GM23338 (cell line): ENCODE data around the gene MAMLD1. TPM values are rescaled to one million over a fixed set of nuclear protein-coding genes. Genes with fewer than 3 reads are reported as not detected.

Experiments used
- ATAC-seq: fragments of 200-7000 bp; cut with Tn5 transposase; 3 replicates; pipeline ENCODE4 v1.9.1; 2020
- DNase-seq: peaks from one replicate; pipeline ENCODE4 v3.0.0-alpha.2; 2015; ENCODE audit warnings: low spot score
- H2AFZ ChIP-seq: fragments of 200-600 bp; sonication (generic); 2 replicates; pipeline ENCODE4 v1.8.0; 2016; ENCODE audit warnings: antibody characterized with exemption, mild to moderate bottlenecking, moderate library complexity
- H3F3A ChIP-seq: fragments of 200-600 bp; sonication (generic); replicated peaks from 2 replicates; pipeline ENCODE4 v1.8.0; 2017; ENCODE audit warnings: antibody characterized with exemption, mixed run types, low read depth
- H3K27ac ChIP-seq: fragments of 200-600 bp; sonication (generic); 2 replicates; pipeline ENCODE4 v1.6.1; 2016; ENCODE audit warnings: low read depth
- H3K27me3 ChIP-seq: fragments of 200-600 bp; sonication (generic); 2 replicates; pipeline ENCODE4 v1.8.0; 2016; ENCODE audit warnings: mild to moderate bottlenecking, mixed run types, moderate library complexity; ENCODE audit not compliant: insufficient read depth
- H3K36me3 ChIP-seq: fragments of 200-600 bp; sonication (generic); 2 replicates; pipeline ENCODE4 v1.8.0; 2016; ENCODE audit warnings: mild to moderate bottlenecking; ENCODE audit not compliant: insufficient read depth
- H3K4me1 ChIP-seq: fragments of 200-600 bp; sonication (generic); 2 replicates; pipeline ENCODE4 v1.8.0; 2016; ENCODE audit warnings: mild to moderate bottlenecking, moderate library complexity; ENCODE audit not compliant: insufficient read depth
- H3K4me2 ChIP-seq: fragments of 200-600 bp; sonication (generic); 2 replicates; pipeline ENCODE4 v1.7.1; 2017; ENCODE audit warnings: mixed run types
- H3K4me3 ChIP-seq: fragments of 200-600 bp; sonication (generic); 2 replicates; pipeline ENCODE4 v1.6.1; 2016; ENCODE audit warnings: mixed run types
- H3K79me2 ChIP-seq: fragments of 200-600 bp; sonication (generic); replicated peaks from 2 replicates; pipeline ENCODE4 v1.8.0; 2017; ENCODE audit warnings: mild to moderate bottlenecking; ENCODE audit not compliant: insufficient read depth
- H3K9me2 ChIP-seq: fragments of 200-600 bp; sonication (generic); 2 replicates; pipeline ENCODE4 v1.8.0; 2017; ENCODE audit not compliant: insufficient read depth
- H4K20me1 ChIP-seq: fragments of 200-600 bp; sonication (generic); replicated peaks from 2 replicates; pipeline ENCODE4 v1.8.0; 2017; ENCODE audit warnings: mild to moderate bottlenecking; ENCODE audit not compliant: insufficient read depth
- H3K27ac Mint-ChIP-seq: 2 replicates; pipeline ENCODE4 v1.8.0; 2020; ENCODE audit warnings: inconsistent platforms, mild to moderate bottlenecking, moderate library complexity, mixed read lengths
- H3K27me3 Mint-ChIP-seq: 3 replicates; pipeline ENCODE4 v1.8.0; 2022; ENCODE audit warnings: low read depth, mild to moderate bottlenecking, moderate library complexity, mixed read lengths, inconsistent platforms; ENCODE audit not compliant: insufficient read depth, poor library complexity
- H3K36me3 Mint-ChIP-seq: 3 replicates; pipeline ENCODE4 v1.8.0; 2021; ENCODE audit warnings: low read depth, mild to moderate bottlenecking, inconsistent platforms, moderate library complexity, mixed read lengths
- H3K4me1 Mint-ChIP-seq: 3 replicates; pipeline ENCODE4 v1.8.0; 2020; ENCODE audit warnings: mild to moderate bottlenecking, inconsistent platforms, mixed read lengths
- H3K4me3 Mint-ChIP-seq: 3 replicates; pipeline ENCODE4 v1.8.0; 2021; ENCODE audit warnings: moderate library complexity, mild to moderate bottlenecking, inconsistent platforms, mixed read lengths
- H3K9me3 Mint-ChIP-seq: 3 replicates; pipeline ENCODE4 v1.8.0; 2020; ENCODE audit warnings: moderate library complexity, mild to moderate bottlenecking, inconsistent platforms, mixed read lengths
- CREB1 ChIP-seq: fragments of 250-450 bp; sonication (Bioruptor Pico); IDR thresholded peaks from 2 replicates; pipeline ENCODE4 v1.5.0; 2020; ENCODE audit warnings: low read depth, mild to moderate bottlenecking, moderate library complexity
- EZH2 ChIP-seq: fragments of 200-600 bp; sonication (generic); IDR thresholded peaks from one replicate; pipeline ENCODE4 v1.8.0; 2017; ENCODE audit warnings: antibody characterized with exemption, mild to moderate bottlenecking, low read depth; ENCODE audit not compliant: unreplicated experiment
- EZH2phosphoT487 ChIP-seq: fragments of 200-600 bp; sonication (generic); IDR thresholded peaks from one replicate; pipeline ENCODE4 v1.8.1; 2018; ENCODE audit warnings: antibody characterized with exemption; ENCODE audit not compliant: unreplicated experiment
- NANOG ChIP-seq: IDR thresholded peaks from 2 replicates; pipeline ENCODE4 v1.6.1; 2016; ENCODE audit warnings: antibody characterized with exemption, borderline replicate concordance
- POLR2AphosphoS5 ChIP-seq: IDR thresholded peaks from 2 replicates; pipeline ENCODE4 v1.6.1; 2016; ENCODE audit warnings: antibody characterized with exemption, low read depth
- STAT1 ChIP-seq: IDR thresholded peaks from one replicate; pipeline ENCODE4 v1.6.1; 2016; ENCODE audit warnings: antibody characterized with exemption; ENCODE audit not compliant: unreplicated experiment
- ZNF114 ChIP-seq: fragments of 250-450 bp; sonication (Bioruptor Pico); IDR thresholded peaks from 2 replicates; pipeline ENCODE4 v1.5.0; 2020; ENCODE audit warnings: mild to moderate bottlenecking, moderate library complexity
- ZNF331 ChIP-seq: fragments of 250-450 bp; sonication (Bioruptor Pico); IDR thresholded peaks from 2 replicates; pipeline ENCODE4 v1.5.0; 2020; ENCODE audit warnings: low read depth, mild to moderate bottlenecking, moderate library complexity
- polyA plus RNA-seq: library from polyadenylated mRNA; unstranded; fragments of >200 nt; fragmentation: Nextera tagmentation; extraction: Ambion mirVana; gene quantifications from 2 replicates; pipeline ENCODE4 v1.2.1, GENCODE V29; 2016
- total RNA-seq: library from RNA; depleted of rRNA; stranded (reverse); fragments of >200 nt; shearing (Covaris generic); gene quantifications from 2 replicates; pipeline ENCODE4 v1.2.3, GENCODE V29; 2014
- TF ChIP-seq, protein P1 (sequence below): IDR thresholded peaks from 2 replicates; pipeline ENCODE4 v1.6.1; 2016; ENCODE audit warnings: antibody characterized with exemption
- TF ChIP-seq, protein P2 (sequence below): fragments of 250-450 bp; sonication (Bioruptor Pico); IDR thresholded peaks from 2 replicates; pipeline ENCODE4 v1.5.0; 2020; ENCODE audit warnings: mild to moderate bottlenecking, moderate library complexity
- TF ChIP-seq, protein P3 (sequence below), 2 experiments: fragments of 200-600 bp in 1 of 2; sonication (generic) in 1 of 2; conservative IDR thresholded peaks; 2 replicates each; pipeline versions ENCODE4 v1.5.1 to v1.6.1; 2016 to 2017; ENCODE audit warnings: antibody characterized with exemption in 2 of 2, low read depth in 2 of 2, mild to moderate bottlenecking in 2 of 2, moderate library complexity in 1 of 2

MAMLD1 gene
- total and polyA plus RNA-seq, 2 experiments from 2014 or later = 0.13 to 0.21 TPM

- peak overlapping the region; percentile 90; the same call in 1 of the 2 replicates for H2AFZ ChIP-seq
- no peaks in the 10 kb centered on the region for H3K79me2 ChIP-seq
- no peak overlapping the region for H3K27ac ChIP-seq
- no peaks in the 10 kb centered on the region for H3F3A ChIP-seq
- no peaks in the 10 kb centered on the region for H3K36me3 ChIP-seq
- Mint-ChIP-seq H3K4me1 (peaks cover 12% of the 10 kb centered on the region; the same call in 2 of the 3 replicates), H3K4me3 (peak overlapping the region; percentile 63), H3K27me3 (peaks cover 21% of the 10 kb centered on the region), H3K36me3 (no peaks in the 10 kb centered on the region), H3K27ac (no peak overlapping the region), H3K9me3 (no peaks in the 10 kb centered on the region)
- no peaks in the 10 kb centered on the region for H3K9me2 ChIP-seq
- peaks cover 25% of the 10 kb centered on the region for H3K27me3 ChIP-seq
- TF ChIP-seq NANOG = no peak
- TF ChIP-seq ZNF114 (CRISPR knock-in tag) = no peak
- TF ChIP-seq STAT1 = no peak
- peak; percentile 19; the same call in 1 of the 2 replicates for TF ChIP-seq POLR2AphosphoS5
- no peaks in the 10 kb centered on the region for H4K20me1 ChIP-seq
- peak overlapping the region; percentile 41 for H3K4me3 ChIP-seq
- peak; percentile 90 for ATAC-seq
- H3K4me2 ChIP-seq = peak overlapping the region; percentile 70
- DNase-seq = peak; percentile 64
- H3K4me1 ChIP-seq = no peaks in the 10 kb centered on the region
Observed at GRCh38 chrX:150547375-150548115, 184.4 kb downstream of the MAMLD1 start.

- H3K4me2 ChIP-seq = peak overlapping the region; percentile 70
- TF ChIP-seq, protein P1, sequence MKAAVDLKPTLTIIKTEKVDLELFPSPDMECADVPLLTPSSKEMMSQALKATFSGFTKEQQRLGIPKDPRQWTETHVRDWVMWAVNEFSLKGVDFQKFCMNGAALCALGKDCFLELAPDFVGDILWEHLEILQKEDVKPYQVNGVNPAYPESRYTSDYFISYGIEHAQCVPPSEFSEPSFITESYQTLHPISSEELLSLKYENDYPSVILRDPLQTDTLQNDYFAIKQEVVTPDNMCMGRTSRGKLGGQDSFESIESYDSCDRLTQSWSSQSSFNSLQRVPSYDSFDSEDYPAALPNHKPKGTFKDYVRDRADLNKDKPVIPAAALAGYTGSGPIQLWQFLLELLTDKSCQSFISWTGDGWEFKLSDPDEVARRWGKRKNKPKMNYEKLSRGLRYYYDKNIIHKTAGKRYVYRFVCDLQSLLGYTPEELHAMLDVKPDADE = no peak
- no peak for TF ChIP-seq ZNF331
- TF ChIP-seq, protein P2, sequence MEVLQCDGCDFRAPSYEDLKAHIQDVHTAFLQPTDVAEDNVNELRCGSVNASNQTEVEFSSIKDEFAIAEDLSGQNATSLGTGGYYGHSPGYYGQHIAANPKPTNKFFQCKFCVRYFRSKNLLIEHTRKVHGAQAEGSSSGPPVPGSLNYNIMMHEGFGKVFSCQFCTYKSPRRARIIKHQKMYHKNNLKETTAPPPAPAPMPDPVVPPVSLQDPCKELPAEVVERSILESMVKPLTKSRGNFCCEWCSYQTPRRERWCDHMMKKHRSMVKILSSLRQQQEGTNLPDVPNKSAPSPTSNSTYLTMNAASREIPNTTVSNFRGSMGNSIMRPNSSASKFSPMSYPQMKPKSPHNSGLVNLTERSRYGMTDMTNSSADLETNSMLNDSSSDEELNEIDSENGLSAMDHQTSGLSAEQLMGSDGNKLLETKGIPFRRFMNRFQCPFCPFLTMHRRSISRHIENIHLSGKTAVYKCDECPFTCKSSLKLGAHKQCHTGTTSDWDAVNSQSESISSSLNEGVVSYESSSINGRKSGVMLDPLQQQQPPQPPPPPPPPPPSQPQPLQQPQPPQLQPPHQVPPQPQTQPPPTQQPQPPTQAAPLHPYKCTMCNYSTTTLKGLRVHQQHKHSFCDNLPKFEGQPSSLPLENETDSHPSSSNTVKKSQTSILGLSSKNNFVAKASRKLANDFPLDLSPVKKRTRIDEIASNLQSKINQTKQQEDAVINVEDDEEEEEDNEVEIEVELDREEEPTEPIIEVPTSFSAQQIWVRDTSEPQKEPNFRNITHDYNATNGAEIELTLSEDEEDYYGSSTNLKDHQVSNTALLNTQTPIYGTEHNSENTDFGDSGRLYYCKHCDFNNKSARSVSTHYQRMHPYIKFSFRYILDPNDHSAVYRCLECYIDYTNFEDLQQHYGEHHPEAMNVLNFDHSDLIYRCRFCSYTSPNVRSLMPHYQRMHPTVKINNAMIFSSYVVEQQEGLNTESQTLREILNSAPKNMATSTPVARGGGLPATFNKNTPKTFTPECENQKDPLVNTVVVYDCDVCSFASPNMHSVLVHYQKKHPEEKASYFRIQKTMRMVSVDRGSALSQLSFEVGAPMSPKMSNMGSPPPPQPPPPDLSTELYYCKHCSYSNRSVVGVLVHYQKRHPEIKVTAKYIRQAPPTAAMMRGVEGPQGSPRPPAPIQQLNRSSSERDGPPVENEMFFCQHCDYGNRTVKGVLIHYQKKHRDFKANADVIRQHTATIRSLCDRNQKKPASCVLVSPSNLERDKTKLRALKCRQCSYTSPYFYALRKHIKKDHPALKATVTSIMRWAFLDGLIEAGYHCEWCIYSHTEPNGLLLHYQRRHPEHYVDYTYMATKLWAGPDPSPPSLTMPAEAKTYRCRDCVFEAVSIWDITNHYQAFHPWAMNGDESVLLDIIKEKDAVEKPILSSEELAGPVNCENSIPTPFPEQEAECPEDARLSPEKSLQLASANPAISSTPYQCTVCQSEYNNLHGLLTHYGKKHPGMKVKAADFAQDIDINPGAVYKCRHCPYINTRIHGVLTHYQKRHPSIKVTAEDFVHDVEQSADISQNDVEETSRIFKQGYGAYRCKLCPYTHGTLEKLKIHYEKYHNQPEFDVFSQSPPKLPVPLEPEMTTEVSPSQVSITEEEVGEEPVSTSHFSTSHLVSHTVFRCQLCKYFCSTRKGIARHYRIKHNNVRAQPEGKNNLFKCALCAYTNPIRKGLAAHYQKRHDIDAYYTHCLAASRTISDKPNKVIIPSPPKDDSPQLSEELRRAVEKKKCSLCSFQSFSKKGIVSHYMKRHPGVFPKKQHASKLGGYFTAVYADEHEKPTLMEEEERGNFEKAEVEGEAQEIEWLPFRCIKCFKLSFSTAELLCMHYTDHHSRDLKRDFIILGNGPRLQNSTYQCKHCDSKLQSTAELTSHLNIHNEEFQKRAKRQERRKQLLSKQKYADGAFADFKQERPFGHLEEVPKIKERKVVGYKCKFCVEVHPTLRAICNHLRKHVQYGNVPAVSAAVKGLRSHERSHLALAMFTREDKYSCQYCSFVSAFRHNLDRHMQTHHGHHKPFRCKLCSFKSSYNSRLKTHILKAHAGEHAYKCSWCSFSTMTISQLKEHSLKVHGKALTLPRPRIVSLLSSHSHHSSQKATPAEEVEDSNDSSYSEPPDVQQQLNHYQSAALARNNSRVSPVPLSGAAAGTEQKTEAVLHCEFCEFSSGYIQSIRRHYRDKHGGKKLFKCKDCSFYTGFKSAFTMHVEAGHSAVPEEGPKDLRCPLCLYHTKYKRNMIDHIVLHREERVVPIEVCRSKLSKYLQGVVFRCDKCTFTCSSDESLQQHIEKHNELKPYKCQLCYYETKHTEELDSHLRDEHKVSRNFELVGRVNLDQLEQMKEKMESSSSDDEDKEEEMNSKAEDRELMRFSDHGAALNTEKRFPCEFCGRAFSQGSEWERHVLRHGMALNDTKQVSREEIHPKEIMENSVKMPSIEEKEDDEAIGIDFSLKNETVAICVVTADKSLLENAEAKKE (CRISPR knock-in tag) = no peak
- no peak for TF ChIP-seq ZNF114 (CRISPR knock-in tag)
- TF ChIP-seq, protein P3, sequence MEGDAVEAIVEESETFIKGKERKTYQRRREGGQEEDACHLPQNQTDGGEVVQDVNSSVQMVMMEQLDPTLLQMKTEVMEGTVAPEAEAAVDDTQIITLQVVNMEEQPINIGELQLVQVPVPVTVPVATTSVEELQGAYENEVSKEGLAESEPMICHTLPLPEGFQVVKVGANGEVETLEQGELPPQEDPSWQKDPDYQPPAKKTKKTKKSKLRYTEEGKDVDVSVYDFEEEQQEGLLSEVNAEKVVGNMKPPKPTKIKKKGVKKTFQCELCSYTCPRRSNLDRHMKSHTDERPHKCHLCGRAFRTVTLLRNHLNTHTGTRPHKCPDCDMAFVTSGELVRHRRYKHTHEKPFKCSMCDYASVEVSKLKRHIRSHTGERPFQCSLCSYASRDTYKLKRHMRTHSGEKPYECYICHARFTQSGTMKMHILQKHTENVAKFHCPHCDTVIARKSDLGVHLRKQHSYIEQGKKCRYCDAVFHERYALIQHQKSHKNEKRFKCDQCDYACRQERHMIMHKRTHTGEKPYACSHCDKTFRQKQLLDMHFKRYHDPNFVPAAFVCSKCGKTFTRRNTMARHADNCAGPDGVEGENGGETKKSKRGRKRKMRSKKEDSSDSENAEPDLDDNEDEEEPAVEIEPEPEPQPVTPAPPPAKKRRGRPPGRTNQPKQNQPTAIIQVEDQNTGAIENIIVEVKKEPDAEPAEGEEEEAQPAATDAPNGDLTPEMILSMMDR (conservative IDR thresholded peaks at IDR 0.05; ENCODE audit: low read depth in 2 of 2) = no peak
- TF ChIP-seq EZH2phosphoT487 = no peak
- TF ChIP-seq EZH2 = no peak
- TF ChIP-seq POLR2AphosphoS5 = no peak
- no peak for TF ChIP-seq CREB1 (CRISPR knock-in tag)
Observed at GRCh38 chrX:150548251-150548650, 185.1 kb downstream of the MAMLD1 start.

More at GRCh38 chrX:150548251-150548650, 185.1 kb downstream of the MAMLD1 start:
- DNase-seq = no peak
- Histone ChIP-seq H2AFZ (no peak overlapping the region), H3K27ac (no peak overlapping the region), H3K9me2 (no peaks in the 10 kb centered on the region), H3K4me1 (no peaks in the 10 kb centered on the region), H3K4me3 (peak overlapping the region; percentile 41), H4K20me1 (no peaks in the 10 kb centered on the region), H3K36me3 (no peaks in the 10 kb centered on the region), H3K27me3 (peaks cover 25% of the 10 kb centered on the region), H3K79me2 (no peaks in the 10 kb centered on the region), H3F3A (no peaks in the 10 kb centered on the region)
- peaks cover 12% of the 10 kb centered on the region; the same call in 2 of the 3 replicates for H3K4me1 Mint-ChIP-seq
- peaks cover 21% of the 10 kb centered on the region for H3K27me3 Mint-ChIP-seq
- H3K27ac Mint-ChIP-seq = no peak overlapping the region
- H3K36me3 Mint-ChIP-seq = no peaks in the 10 kb centered on the region
- ATAC-seq = no peak; the same call in 2 of the 3 replicates
- H3K4me3 Mint-ChIP-seq = peak overlapping the region; percentile 63
- H3K9me3 Mint-ChIP-seq = no peaks in the 10 kb centered on the region
